ENCODE data around the gene KIF1A. TPM values are rescaled to one million over a fixed set of nuclear protein-coding genes. Genes with fewer than 3 reads are reported as not detected.

The KIF1A gene
- total and polyA plus RNA-seq, 2 of the 8 experiments (the other 6 are each of a cell fraction or from before 2014, with no cell fraction given): 61.3 to 281 TPM

- no peak for TF ChIP-seq E2F6 (IDR thresholded peaks at IDR 0.05)
- no peak for TF ChIP-seq TAF1 (IDR thresholded peaks at IDR 0.05; ENCODE audit: low read depth, low read length)
Observed at GRCh38 chr2:240670950-240671349, 149.1 kb downstream of the KIF1A start (continued).
